Tongue (tissue), 2 donors: ENCODE measurements around the gene ARHGAP44. TPM values are rescaled to one million over a fixed set of nuclear protein-coding genes. Genes with fewer than 3 reads are reported as not detected.
"Not testable (repeated sequence)": the region's sequence is repeated elsewhere in the genome, so short reads cannot be mapped to it uniquely, and the experiment has no call there.

Experiments
- DNase-seq: peaks from one replicate; pipeline ENCODE4 v3.0.0-alpha.2; 2015
- total RNA-seq: library from RNA; depleted of rRNA; stranded (reverse); fragments of >200 nt; gene quantifications from one replicate; pipeline ENCODE4 v1.2.3, GENCODE V29; 2014

The ARHGAP44 gene
- total RNA-seq, 1 donor from 2014 or later = 3.4 TPM

GRCh38 chr17:12821376-12821940, 32.2 kb downstream of the ARHGAP44 start:
- DNase-seq = no peak

- DNase-seq = no peak
Measured at GRCh38 chr17:12826431-12826830, 37.1 kb downstream of the ARHGAP44 start.

- DNase-seq = no peak
Measured at GRCh38 chr17:12830777-12831247, 41.5 kb downstream of the ARHGAP44 start.

- DNase-seq = no peak
Measured at GRCh38 chr17:12831839-12832238, 42.5 kb downstream of the ARHGAP44 start.

GRCh38 chr17:12839042-12839441, 49.7 kb downstream of the ARHGAP44 start:
- peak; percentile 39 for DNase-seq

- no peak for DNase-seq
Measured at GRCh38 chr17:12842936-12843335, 53.6 kb downstream of the ARHGAP44 start.

GRCh38 chr17:12850996-12851395, 61.7 kb downstream of the ARHGAP44 start:
- no peak for DNase-seq

GRCh38 chr17:12851901-12852435, 62.7 kb downstream of the ARHGAP44 start:
- no peak for DNase-seq

- no peak for DNase-seq
Measured at GRCh38 chr17:12853921-12854320, 64.6 kb downstream of the ARHGAP44 start.

- no peak for DNase-seq
Measured at GRCh38 chr17:12856416-12856815, 67.1 kb downstream of the ARHGAP44 start.

GRCh38 chr17:12857592-12857991, 68.3 kb downstream of the ARHGAP44 start:
- no peak for DNase-seq

GRCh38 chr17:12859520-12859919, 70.2 kb downstream of the ARHGAP44 start:
- DNase-seq = no peak

- no peak for DNase-seq
Measured at GRCh38 chr17:12865769-12866168, 76.5 kb downstream of the ARHGAP44 start.

- DNase-seq = no peak
Measured at GRCh38 chr17:12866244-12866643, 76.9 kb downstream of the ARHGAP44 start.

GRCh38 chr17:12867726-12868125, 78.4 kb downstream of the ARHGAP44 start:
- no peak for DNase-seq

GRCh38 chr17:12873415-12874125, 84.3 kb downstream of the ARHGAP44 start:
- not testable (repeated sequence) for DNase-seq

GRCh38 chr17:12877953-12878669, 88.8 kb downstream of the ARHGAP44 start:
- DNase-seq = no peak

- DNase-seq = not testable (repeated sequence)
Measured at GRCh38 chr17:12879096-12879495, 89.8 kb downstream of the ARHGAP44 start.

- no peak for DNase-seq
Measured at GRCh38 chr17:12883472-12883871, 94.2 kb downstream of the ARHGAP44 start.

GRCh38 chr17:12887088-12887487, 97.8 kb downstream of the ARHGAP44 start:
- DNase-seq = no peak

GRCh38 chr17:12896180-12896785, 107.0 kb downstream of the ARHGAP44 start:
- DNase-seq = no peak

- no peak for DNase-seq
Measured at GRCh38 chr17:12898110-12898509, 108.8 kb downstream of the ARHGAP44 start.

GRCh38 chr17:12899604-12900003, 110.3 kb downstream of the ARHGAP44 start:
- DNase-seq = no peak
